Measurements from ENCODE around the gene CASR. TPM values are rescaled to one million over a fixed set of nuclear protein-coding genes. Genes with fewer than 3 reads are reported as not detected.

Gene CASR
- total and polyA plus RNA-seq, 2 donors from 2014 or later, result 14.8 to 72.8 TPM

GRCh38 chr3:122183893-122184590 is 574 bp downstream of the CASR start:
- H3K27ac ChIP-seq (ENCODE audit: low read depth in 2 of 2, low read length in 2 of 2), result peak overlapping the region; percentile 5 to 64
- intact Hi-C loops (cut with DNase I), result no loop called here
- no peak for TF ChIP-seq CTCF (IDR thresholded peaks at IDR 0.05; ENCODE audit: borderline replicate concordance, extremely low read depth, insufficient read depth)
- H3K4me1 ChIP-seq (ENCODE audit: control insufficient read depth in 2 of 3, insufficient read depth in 2 of 3, low read depth in 1 of 3, low read length in 3 of 3), result no peaks in the 10 kb centered on the region
- peak overlapping the region; percentile 30 to 65 (median 56) for H3K4me3 ChIP-seq (ENCODE audit: low read length in 3 of 3)
- peaks cover 5% of the 10 kb centered on the region for H3K27me3 ChIP-seq (ENCODE audit: control insufficient read depth, insufficient read depth, low read length)
- H3K9ac ChIP-seq (ENCODE audit: low read length in 3 of 3), result peak overlapping the region in 1 of 3 donors; percentile 68
- H3K36me3 ChIP-seq (ENCODE audit: control insufficient read depth in 2 of 3, insufficient read depth in 3 of 3, low read length in 3 of 3), result no peaks in the 10 kb centered on the region
- DNase-seq (peak; percentile 13 to 77 (median 29)), FAIRE-seq (no peak)
- H3K9me3 ChIP-seq (ENCODE audit: control insufficient read depth in 2 of 3, insufficient read depth in 1 of 3, low read length in 3 of 3), result no peaks in the 10 kb centered on the region

GRCh38 chr3:122184591-122184929 is 1.1 kb downstream of the CASR start:
- Histone ChIP-seq H3K27ac (ENCODE audit: low read depth in 2 of 2, low read length in 2 of 2) (peak overlapping the region; percentile 25 to 38), H3K9me3 (ENCODE audit: control insufficient read depth in 2 of 3, insufficient read depth in 1 of 3, low read length in 3 of 3) (no peaks in the 10 kb centered on the region), H3K4me1 (ENCODE audit: control insufficient read depth in 2 of 3, insufficient read depth in 2 of 3, low read depth in 1 of 3, low read length in 3 of 3) (no peaks in the 10 kb centered on the region), H3K27me3 (ENCODE audit: control insufficient read depth, insufficient read depth, low read length) (peaks cover 5% of the 10 kb centered on the region), H3K36me3 (ENCODE audit: control insufficient read depth in 2 of 3, insufficient read depth in 3 of 3, low read length in 3 of 3) (no peaks in the 10 kb centered on the region), H3K9ac (ENCODE audit: low read length in 3 of 3) (peak overlapping the region in 1 of 3 donors; percentile 68), H3K4me3 (ENCODE audit: low read length in 3 of 3) (peak overlapping the region in 2 of 3 donors; percentile 28 to 65)
- no peak for FAIRE-seq
- TF ChIP-seq CTCF (IDR thresholded peaks at IDR 0.05; ENCODE audit: borderline replicate concordance, extremely low read depth, insufficient read depth), result no peak
- intact Hi-C loops (cut with DNase I), result no loop called here
- DNase-seq, result no peak

GRCh38 chr3:122186372-122186771 is 2.9 kb downstream of the CASR start:
- H3K36me3 ChIP-seq (ENCODE audit: control insufficient read depth in 2 of 3, insufficient read depth in 3 of 3, low read length in 3 of 3), result no peaks in the 10 kb centered on the region
- intact Hi-C loops (cut with DNase I), result no loop called here
- H3K27me3 ChIP-seq (ENCODE audit: control insufficient read depth, insufficient read depth, low read length), result peaks cover 5% of the 10 kb centered on the region
- H3K9me3 ChIP-seq (ENCODE audit: control insufficient read depth in 2 of 3, insufficient read depth in 1 of 3, low read length in 3 of 3), result no peaks in the 10 kb centered on the region
- DNase-seq (no peak), FAIRE-seq (no peak)
- H3K9ac ChIP-seq (ENCODE audit: low read length in 3 of 3), result no peak overlapping the region
- no peaks in the 10 kb centered on the region for H3K4me1 ChIP-seq (ENCODE audit: control insufficient read depth in 2 of 3, insufficient read depth in 2 of 3, low read depth in 1 of 3, low read length in 3 of 3)
- H3K4me3 ChIP-seq (ENCODE audit: low read length in 3 of 3), result peak overlapping the region in 1 of 3 donors; percentile 30
- no peak for TF ChIP-seq CTCF (IDR thresholded peaks at IDR 0.05; ENCODE audit: borderline replicate concordance, extremely low read depth, insufficient read depth)
- H3K27ac ChIP-seq (ENCODE audit: low read depth in 2 of 2, low read length in 2 of 2), result peak overlapping the region in 1 of 2 donors; percentile 16
